Caki2 (cell line): ENCODE measurements around the gene GMPR2. TPM values are rescaled to one million over a fixed set of nuclear protein-coding genes. Genes with fewer than 3 reads are reported as not detected.
"Not testable (repeated sequence)": the region's sequence is repeated elsewhere in the genome, so short reads cannot be mapped to it uniquely, and the experiment has no call there.

ENCODE experiments used
- DNase-seq: peaks from one replicate; pipeline ENCODE4 v3.0.0-alpha.2; 2015; ENCODE audit warnings: low read depth
- in situ Hi-C: cut with HindIII; loops from 2 replicates; pipeline ENCODE4 v1.10.0; 2016; ENCODE audit warnings: low sequenced_read_pairs, low pct_unique_long_range_greater_than_20kb, mixed read lengths
- total RNA-seq: library from RNA; depleted of rRNA; stranded (reverse); fragments of >200 nt; shearing (Covaris generic); gene quantifications from 2 replicates; pipeline ENCODE4 v1.2.3, GENCODE V29; 2014; ENCODE audit warnings: low replicate concordance

GMPR2 gene
- total RNA-seq, 1 experiment from 2014 or later = 57.8 TPM

DNA sequence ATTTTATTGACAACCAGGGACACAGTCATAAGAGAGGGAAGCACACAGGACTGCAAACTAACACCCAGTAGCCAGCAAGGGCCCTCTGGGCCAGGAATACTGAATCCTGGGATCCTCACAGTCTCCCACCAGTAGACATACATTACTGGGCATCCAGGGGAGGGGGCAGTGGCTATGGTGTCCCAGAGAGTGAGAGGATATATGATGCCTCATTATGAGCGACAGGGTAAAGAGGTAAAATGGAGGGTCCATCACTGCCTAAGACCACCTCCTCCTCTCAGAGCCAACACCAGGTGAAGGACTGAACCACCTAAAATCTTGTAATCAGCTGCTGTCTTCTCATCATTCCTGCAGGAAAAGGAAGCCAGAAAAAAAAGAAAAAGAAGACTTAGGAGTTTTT, 15.9 kb upstream of the GMPR2 start:
- in situ Hi-C loops, DNase-seq: not testable (repeated sequence)

- no peak for DNase-seq
- in situ Hi-C loops = no loop called here
Measured at GRCh38 chr14:24219080-24219479, 13.6 kb upstream of the GMPR2 start.

GRCh38 chr14:24219521-24219920, 13.2 kb upstream of the GMPR2 start:
- DNase-seq = no peak
- in situ Hi-C loops = no loop called here

DNA sequence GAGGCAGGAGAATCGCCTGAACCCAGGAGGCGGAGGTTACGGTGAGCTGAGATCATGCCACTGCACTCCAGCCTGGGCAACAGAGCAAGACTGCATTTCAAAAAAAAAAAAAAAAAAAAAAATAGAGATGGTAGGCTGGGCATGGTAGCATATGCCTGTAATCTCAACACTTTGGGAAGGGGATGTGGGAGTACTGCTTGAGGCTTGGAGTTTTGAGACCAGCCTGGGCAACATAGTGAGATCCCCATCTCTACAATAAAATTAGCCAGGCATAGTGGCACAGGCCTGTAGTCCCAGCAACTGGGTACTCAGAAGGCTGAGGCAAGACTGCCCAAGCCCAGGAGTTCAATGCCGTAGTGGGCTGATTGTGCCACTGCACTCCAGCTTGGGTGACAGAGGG, 9.7 kb upstream of the GMPR2 start:
- in situ Hi-C loops, DNase-seq: not testable (repeated sequence)

GRCh38 chr14:24224618-24225071, 8.1 kb upstream of the GMPR2 start:
- no peak for DNase-seq
- in situ Hi-C loops = no loop called here

GRCh38 chr14:24226473-24226872, 6.3 kb upstream of the GMPR2 start:
- in situ Hi-C loops = no loop called here
- DNase-seq = no peak

DNA sequence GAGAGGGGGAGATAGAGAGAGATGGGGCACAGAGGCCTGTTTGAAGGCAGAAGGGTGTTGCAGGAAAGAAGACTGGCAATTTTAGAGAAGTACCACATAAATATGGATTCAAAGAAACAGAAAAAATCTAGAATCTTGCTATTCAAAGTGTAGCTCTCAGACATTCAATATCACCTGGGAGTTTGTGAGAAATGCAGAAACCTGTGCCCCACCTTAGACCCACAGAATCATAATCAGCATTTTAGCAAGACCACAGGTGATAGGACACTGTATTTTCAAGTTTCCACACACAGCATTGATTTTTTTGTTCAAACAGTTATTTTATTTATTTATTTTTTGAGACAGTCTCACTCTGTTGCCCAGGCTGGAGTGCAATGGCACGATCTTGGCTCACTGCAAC, 3.8 kb upstream of the GMPR2 start:
- in situ Hi-C loops = no loop called here
- DNase-seq = no peak

DNA sequence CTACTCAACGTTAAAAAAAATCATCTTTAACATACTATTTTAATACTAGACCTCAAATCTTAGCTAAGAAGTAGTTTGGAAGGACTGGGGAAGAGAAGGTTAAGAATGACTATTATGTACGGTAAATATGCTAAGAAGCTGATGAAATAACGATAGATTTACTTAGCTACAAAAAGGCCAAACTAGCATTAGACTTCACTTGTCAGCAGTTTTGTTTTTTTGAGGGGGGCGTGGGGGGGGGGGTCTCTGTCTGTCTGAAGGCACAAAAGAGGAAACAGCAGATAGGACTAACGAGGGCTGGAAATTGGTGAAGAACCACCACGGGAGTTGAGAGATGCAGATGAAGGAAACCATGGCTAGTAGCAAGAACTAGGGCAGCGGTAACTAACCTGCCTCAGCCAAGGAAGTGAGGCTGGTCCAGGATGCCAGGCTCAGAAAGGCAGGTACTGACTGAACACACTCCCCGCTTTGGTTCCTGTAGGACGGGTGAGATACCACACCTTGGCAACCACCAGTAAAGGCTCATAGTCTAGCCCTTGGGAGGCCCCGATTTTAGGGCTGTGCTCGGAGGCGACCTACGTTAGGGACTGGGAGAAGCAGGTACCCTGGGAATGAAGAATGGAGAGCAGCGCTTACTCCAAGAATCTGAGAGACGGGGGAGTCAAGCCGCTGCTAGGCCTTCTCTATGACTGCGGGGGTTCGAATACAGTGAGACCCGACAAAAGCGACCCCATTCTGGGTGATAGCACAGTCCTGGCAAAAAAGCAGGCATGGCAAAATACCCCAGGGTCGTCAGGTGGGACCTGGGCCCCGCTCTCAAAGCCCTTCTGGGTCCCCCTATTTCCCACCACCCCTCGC, 1.2 kb upstream of the GMPR2 start:
- DNase-seq = no peak
- in situ Hi-C loops = no loop called here

DNA sequence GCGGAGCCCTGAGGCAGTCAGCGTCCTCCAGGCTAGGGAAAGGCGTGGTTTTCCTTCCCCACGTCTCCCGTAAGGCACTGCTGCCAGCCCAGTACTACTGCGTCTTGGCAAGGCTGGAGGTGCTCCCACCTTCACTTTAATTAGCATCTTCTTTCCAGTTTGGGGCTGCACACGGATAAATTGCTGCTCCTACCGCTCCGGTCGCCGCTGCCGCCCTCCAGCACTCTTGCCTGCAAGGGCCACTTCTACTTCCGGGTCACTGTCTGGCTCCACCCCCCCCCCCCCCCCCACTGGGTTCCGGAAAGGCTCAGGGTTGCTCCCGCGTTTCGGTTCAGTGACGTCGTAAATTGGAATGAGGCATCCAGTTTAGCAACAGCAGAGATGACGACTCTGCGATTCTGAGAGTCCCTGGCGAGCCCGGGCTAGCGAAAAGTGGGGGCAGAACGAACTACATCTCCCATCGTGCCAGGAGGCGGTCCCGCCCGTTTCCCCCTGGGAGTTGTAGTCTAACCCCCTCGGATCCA, 546 bp upstream of the GMPR2 start, which contains the start of gene NEDD8:
Gene NEDD8, minus strand, starts transcription at position 247 of the 524 bp plus-strand sequence. Its CDS starts 100 bp downstream, at position 147.
- in situ Hi-C loops = no loop called here

DNA sequence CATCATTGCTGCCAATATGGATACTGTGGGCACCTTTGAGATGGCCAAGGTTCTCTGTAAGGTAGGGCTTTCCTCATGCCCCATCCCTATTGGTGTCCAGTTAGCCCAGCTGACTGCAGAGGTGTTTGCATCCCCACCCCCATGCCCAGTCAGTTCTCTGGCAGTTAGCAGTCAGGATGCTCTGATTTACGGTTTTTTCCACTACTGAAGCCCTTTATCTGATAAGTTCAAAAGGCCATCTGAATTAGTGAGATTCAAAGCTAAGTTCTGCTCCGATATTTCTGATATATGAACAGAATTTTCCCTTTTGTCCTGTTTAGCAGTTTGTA, 773 bp downstream of the GMPR2 start:
- DNase-seq = no peak
- in situ Hi-C loops = no loop called here

More for the DNA sequence above, 546 bp upstream of the GMPR2 start, which contains the start of gene NEDD8:
- DNase-seq = peak; percentile 87

GRCh38 chr14:24234095-24235005, 1.6 kb downstream of the GMPR2 start:
- in situ Hi-C loops = no loop called here

GRCh38 chr14:24235804-24236688, 3.3 kb downstream of the GMPR2 start:
- in situ Hi-C loops = no loop called here
- DNase-seq = no peak

More at GRCh38 chr14:24234095-24235005, 1.6 kb downstream of the GMPR2 start:
- DNase-seq = no peak

DNA sequence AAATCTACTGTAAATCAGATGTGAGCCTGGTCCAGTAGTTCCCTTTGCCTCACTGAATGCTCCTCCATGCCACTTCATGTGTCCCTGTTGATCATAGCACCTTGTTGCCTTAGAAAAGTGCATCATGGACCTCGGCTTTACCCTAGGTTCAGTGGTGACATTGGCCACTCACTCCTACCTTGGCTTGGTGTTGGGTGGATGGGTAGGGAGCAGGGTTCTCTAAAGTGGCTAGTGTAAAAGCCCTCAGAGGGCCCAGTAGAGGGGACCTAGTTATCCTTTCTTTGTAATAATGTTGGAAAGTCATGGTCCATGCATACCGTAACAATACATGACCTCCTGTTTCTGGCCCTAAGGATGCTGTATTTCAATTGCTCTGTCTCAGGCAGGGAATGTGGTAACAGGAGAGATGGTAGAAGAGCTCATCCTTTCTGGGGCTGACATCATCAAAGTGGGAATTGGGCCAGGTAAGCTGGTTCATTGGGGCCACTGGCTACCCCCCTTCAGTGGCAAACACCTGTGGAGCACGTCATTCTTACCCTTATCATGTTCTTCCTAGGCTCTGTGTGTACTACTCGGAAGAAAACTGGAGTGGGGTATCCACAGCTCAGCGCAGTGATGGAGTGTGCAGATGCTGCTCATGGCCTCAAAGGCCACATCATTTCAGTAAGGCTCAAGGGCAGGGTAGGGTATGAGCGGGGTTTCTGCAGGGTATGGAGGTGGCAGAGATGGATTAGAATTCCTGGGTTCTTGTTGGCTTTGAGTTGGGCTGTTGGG, 4.1 kb downstream of the GMPR2 start:
- in situ Hi-C loops = no loop called here
- DNase-seq = no peak

DNA sequence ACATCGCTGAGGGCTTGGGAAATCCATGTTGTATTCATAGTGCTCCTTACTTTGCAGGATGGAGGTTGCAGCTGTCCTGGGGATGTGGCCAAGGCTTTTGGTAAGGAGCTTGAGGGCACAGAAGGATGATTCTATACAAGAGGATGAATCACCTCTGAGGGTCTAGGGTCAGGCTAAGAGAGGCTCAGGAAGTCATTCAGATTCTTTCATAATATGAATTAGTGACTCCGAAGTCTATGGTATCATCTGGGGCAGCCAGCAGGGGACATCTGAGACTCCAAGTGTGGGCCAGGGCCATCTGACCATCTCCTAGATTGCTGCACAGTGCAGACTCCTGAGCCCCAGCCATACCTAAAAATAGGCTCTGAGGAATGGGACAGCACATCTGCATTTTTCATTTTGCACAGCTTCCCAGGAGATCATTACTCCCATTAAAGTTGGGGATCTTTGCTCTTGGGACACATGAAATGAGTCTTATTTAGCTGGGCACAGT, 4.8 kb downstream of the GMPR2 start:
- no peak for DNase-seq
- in situ Hi-C loops = no loop called here

GRCh38 chr14:24238123-24238522, 5.4 kb downstream of the GMPR2 start:
- DNase-seq = no peak
- in situ Hi-C loops = no loop called here

GRCh38 chr14:24238527-24239037, 5.9 kb downstream of the GMPR2 start:
- in situ Hi-C loops = no loop called here

More at GRCh38 chr14:24238527-24239037, 5.9 kb downstream of the GMPR2 start:
- DNase-seq = no peak
